Thyroid gland (tissue), 4 donors: ENCODE data around the gene NR1H4. TPM values are rescaled to one million over a fixed set of nuclear protein-coding genes. Genes with fewer than 3 reads are reported as not detected.

Experiments
- DNase-seq, 2 donors: peaks; one replicate each; pipeline ENCODE4 v3.0.0-alpha.2; 2019
- H3K27ac ChIP-seq, 3 donors: fragments of 200-600 bp; sonication (generic); 1 replicate in 2 of 3; 2 replicates in 1 of 3; pipeline ENCODE4 v1.5.1; 2016 to 2019; ENCODE audit warnings: mild to moderate bottlenecking in 1 of 3, moderate library complexity in 1 of 3
- H3K27me3 ChIP-seq: fragments of 200-600 bp; sonication (generic); one replicate; pipeline ENCODE4 v1.5.1; 2019
- H3K36me3 ChIP-seq, 2 donors: fragments of 200-600 bp; sonication (generic); one replicate each; pipeline ENCODE4 v1.5.1; 2016 to 2019
- H3K4me1 ChIP-seq, 2 donors: fragments of 200-600 bp; sonication (generic); one replicate each; pipeline ENCODE4 v1.5.1; 2017 to 2019
- H3K4me3 ChIP-seq, 3 donors: fragments of 200-600 bp; sonication (generic); replicated peaks in 1 of 3; 1 replicate in 2 of 3; 2 replicates in 1 of 3; pipeline ENCODE4 v1.5.1; 2016; ENCODE audit warnings: mild to moderate bottlenecking in 1 of 3
- H3K9me3 ChIP-seq: fragments of 200-600 bp; sonication (generic); one replicate; pipeline ENCODE4 v1.5.1; 2017
- POLR2A ChIP-seq, 2 donors: fragments of 450-650 bp; IDR thresholded peaks; one replicate each; pipeline ENCODE4 v1.6.1; 2017; ENCODE audit warnings: antibody characterized with exemption in 2 of 2, mild to moderate bottlenecking in 2 of 2, moderate library complexity in 1 of 2
- WGBS, 2 donors: methylation state at CpG; one replicate each; pipeline ENCODE4 v1.1.5; 2017; 5-methylcytosine and 5-hydroxymethylcytosine counted together
- intact Hi-C: fragments of 100-400 bp; cut with DNase I; formaldehyde crosslinking; loops from one replicate; pipeline ENCODE4 v1.15.1; 2023
- total RNA-seq, 4 donors: library from RNA; depleted of rRNA; stranded (reverse); fragments of >200 nt; gene quantifications; one replicate each; pipeline ENCODE4 v1.2.3, GENCODE V29; 2016
- TF ChIP-seq, protein P1 (sequence below), 6 experiments: fragments of 200-600 bp in 3 of 6; fragments of 450-650 bp in 3 of 6; sonication (generic) in 3 of 6; IDR thresholded peaks; one replicate each; pipeline ENCODE4 v1.5.1; 2016 to 2019; ENCODE audit warnings: antibody characterized with exemption in 6 of 6, mild to moderate bottlenecking in 2 of 6, inconsistent platforms in 1 of 6, moderate library complexity in 1 of 6

NR1H4 gene
- total RNA-seq, 4 donors from 2014 or later, result not detected

DNA sequence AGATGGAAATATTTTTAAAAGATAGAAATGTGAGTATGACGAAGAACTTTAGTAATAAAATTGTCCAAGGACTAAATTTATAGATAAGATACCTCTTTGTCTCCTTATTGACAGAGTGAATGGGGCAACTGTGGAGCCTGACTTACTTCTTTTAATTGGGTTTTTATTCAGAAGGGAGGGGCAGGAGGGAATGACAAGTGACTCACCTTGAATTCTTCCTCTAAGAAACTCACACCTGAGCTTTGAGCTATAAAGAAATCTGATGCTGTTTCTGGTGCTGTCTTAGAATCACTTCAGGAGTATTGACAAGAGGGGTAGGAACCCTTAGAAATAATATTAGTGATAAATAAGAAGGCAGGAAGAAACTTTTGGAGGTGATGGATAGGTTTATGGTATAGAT is 951 bp downstream of the NR1H4 start:
- H3K27ac ChIP-seq, result no peak overlapping the region
- H3K9me3 ChIP-seq, result no peaks in the 10 kb centered on the region
- no peak for TF ChIP-seq POLR2A (IDR thresholded peaks at IDR 0.05)
- TF ChIP-seq, protein P1, sequence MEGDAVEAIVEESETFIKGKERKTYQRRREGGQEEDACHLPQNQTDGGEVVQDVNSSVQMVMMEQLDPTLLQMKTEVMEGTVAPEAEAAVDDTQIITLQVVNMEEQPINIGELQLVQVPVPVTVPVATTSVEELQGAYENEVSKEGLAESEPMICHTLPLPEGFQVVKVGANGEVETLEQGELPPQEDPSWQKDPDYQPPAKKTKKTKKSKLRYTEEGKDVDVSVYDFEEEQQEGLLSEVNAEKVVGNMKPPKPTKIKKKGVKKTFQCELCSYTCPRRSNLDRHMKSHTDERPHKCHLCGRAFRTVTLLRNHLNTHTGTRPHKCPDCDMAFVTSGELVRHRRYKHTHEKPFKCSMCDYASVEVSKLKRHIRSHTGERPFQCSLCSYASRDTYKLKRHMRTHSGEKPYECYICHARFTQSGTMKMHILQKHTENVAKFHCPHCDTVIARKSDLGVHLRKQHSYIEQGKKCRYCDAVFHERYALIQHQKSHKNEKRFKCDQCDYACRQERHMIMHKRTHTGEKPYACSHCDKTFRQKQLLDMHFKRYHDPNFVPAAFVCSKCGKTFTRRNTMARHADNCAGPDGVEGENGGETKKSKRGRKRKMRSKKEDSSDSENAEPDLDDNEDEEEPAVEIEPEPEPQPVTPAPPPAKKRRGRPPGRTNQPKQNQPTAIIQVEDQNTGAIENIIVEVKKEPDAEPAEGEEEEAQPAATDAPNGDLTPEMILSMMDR (IDR thresholded peaks at IDR 0.05), result no peak
- no peaks in the 10 kb centered on the region for H3K36me3 ChIP-seq
- no peak for DNase-seq
- H3K27me3 ChIP-seq, result no peaks in the 10 kb centered on the region
- H3K4me3 ChIP-seq, result no peak overlapping the region
- no peaks in the 10 kb centered on the region for H3K4me1 ChIP-seq
- intact Hi-C loops, result no loop called here
- 81 to 86% methylated on average over 1 of the region's 1 CpG for WGBS, 2 donors

DNA sequence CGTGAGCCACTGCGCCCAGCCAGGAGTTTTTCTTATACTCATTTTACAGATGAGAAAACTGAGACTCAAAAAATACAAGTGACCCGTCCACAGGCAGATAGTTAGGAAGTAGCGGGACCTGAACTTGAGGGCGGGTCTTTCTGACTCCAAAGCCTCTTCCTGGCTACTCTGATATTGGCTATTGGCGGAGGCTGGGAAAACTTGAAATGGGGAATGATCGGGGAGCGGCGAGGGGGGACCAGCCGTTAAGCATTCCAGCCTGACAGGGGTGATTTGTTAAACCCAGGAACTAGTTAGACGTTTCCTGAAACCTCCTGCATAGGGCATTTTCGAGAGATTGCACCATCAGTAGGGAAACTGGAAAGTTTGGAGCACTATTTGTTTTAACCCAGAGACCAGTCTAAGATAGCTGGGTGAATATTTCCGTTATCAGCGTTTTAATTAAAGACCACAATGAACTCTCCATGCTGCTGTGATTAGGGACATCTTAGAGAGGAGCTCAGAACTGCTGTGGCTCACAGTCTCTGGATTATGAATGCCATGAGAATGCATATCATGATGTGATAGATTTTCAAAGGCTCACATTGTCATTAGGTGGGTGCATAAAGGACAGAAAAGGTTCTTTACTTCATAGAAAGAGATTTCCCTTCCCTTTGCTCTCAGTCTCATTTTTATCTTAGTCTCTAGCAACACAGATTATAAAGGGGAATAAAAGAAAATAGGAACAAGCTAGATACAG is 2.5 kb downstream of the NR1H4 start:
- Histone ChIP-seq H3K4me1 (no peaks in the 10 kb centered on the region), H3K27ac (no peak overlapping the region), H3K9me3 (no peaks in the 10 kb centered on the region), H3K27me3 (no peaks in the 10 kb centered on the region), H3K4me3 (no peak overlapping the region), H3K36me3 (no peaks in the 10 kb centered on the region)
- 67 to 74% methylated on average over 14 of the region's 14 CpGs for WGBS, 2 donors
- intact Hi-C loops, result no loop called here
- TF ChIP-seq, protein P1 (IDR thresholded peaks at IDR 0.05), result no peak
- TF ChIP-seq POLR2A (IDR thresholded peaks at IDR 0.05), result no peak
- no peak for DNase-seq

DNA sequence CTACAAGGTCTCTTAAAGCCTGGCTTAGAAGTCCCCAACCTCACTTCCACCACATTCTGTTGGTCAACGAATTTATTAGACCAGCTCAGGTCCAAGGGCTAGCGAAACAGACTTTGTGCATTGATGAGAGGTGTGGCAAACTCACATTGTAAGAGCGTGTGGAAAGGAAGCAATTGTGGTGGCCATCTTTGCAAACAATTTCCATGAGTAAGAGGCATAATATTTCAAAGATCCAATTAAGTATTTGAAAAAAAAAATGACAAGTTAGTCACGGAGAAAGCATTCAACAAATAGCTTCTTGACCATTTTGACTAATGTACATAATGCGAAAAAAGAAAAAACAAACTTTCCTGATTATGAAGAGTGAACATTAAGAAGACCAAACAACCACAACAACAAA is 7.4 kb downstream of the NR1H4 start:
- 77 to 93% methylated on average over 5 of the region's 5 CpGs for WGBS, 2 donors
- H3K4me3 ChIP-seq, result no peak overlapping the region
- no peaks in the 10 kb centered on the region for H3K36me3 ChIP-seq
- H3K27me3 ChIP-seq, result no peaks in the 10 kb centered on the region
- intact Hi-C loops, result no loop called here
- no peaks in the 10 kb centered on the region for H3K9me3 ChIP-seq
- H3K4me1 ChIP-seq, result no peaks in the 10 kb centered on the region
- TF ChIP-seq, protein P1 (IDR thresholded peaks at IDR 0.05), result no peak
- no peak for TF ChIP-seq POLR2A (IDR thresholded peaks at IDR 0.05)
- no peak overlapping the region for H3K27ac ChIP-seq
- no peak for DNase-seq

DNA sequence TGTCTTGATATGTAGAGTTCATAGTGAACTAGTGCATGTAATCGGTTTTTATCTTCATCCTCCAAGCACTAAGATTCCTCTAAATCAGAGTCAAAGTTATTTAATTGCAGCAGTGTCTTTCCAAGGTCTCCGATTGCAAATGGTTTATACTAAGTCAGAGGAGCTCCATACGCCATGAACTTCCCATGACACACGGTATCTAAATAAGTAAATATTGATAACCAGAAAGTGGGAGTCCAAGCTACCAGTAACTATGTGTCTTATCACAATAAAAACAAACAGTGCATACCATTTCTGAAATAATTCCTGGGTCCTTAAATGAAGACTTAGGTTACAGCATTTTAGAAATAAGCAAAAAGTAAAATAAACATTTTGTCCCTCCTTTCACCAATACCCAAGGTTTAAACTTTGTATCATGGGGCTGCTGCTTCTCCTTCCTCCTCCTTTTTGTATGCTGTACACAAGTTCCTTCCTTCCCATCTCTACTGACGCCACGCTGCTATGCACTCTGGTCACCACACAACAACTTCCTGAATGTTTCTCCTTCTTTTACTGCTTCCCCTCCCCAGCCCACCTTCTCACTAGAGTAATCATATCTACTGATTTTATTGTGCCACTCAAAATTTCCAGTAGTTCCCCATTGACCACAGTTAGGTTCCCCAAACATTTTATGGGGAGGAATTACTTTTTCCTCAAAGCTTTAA is 10.7 kb downstream of the NR1H4 start:
- Histone ChIP-seq H3K27me3 (no peaks in the 10 kb centered on the region), H3K4me3 (no peak overlapping the region), H3K4me1 (no peaks in the 10 kb centered on the region), H3K36me3 (no peaks in the 10 kb centered on the region), H3K27ac (no peak overlapping the region), H3K9me3 (no peaks in the 10 kb centered on the region)
- WGBS, 2 donors, result 68 to 77% methylated on average over 6 of the region's 6 CpGs
- no peak for DNase-seq
- intact Hi-C loops, result no loop called here
- TF ChIP-seq, protein P1 (IDR thresholded peaks at IDR 0.05), result no peak
- no peak for TF ChIP-seq POLR2A (IDR thresholded peaks at IDR 0.05)

DNA sequence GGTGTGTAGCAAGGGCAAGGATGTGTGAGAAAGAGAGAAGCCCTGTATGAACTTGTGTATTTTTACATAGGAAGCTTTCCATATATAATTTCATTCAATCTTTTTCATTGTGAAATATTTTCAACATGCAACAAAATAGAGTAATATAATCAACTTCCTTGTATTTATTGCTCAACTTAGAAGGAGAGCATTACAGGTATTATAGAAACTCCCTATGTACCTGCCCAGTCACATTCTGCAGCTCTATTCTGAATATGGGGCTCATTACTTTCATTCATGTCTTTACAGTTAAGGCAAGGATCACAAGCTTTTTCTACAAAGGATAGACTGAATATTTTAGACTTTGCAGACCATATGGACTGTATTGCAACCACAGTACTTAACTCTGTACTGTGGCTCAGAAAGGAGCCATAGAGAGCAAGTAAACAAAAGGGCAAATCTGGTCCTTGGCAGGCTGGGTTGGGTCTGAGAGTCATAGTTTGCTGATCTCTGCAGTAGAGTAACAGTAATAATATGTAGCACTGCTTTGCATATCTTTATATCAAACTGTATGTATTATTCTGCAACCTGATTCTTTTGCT is 11.3 kb downstream of the NR1H4 start:
- intact Hi-C loops, result no loop called here
- no peaks in the 10 kb centered on the region for H3K4me1 ChIP-seq
- TF ChIP-seq, protein P1 (IDR thresholded peaks at IDR 0.05), result no peak
- TF ChIP-seq POLR2A (IDR thresholded peaks at IDR 0.05), result no peak
- H3K36me3 ChIP-seq, result no peaks in the 10 kb centered on the region
- H3K9me3 ChIP-seq, result no peaks in the 10 kb centered on the region
- no peak overlapping the region for H3K4me3 ChIP-seq
- no peak overlapping the region for H3K27ac ChIP-seq
- H3K27me3 ChIP-seq, result no peaks in the 10 kb centered on the region
- no peak for DNase-seq
